ENCODE measurements around the gene ONECUT3.
A peak's percentile ranks its signal among the peaks of the same experiment; 100 is the strongest.
"Not testable (repeated sequence)": the region's sequence is repeated elsewhere in the genome, so short reads cannot be mapped to it uniquely, and the experiment has no call there.

Gene ONECUT3
- 0 to 1.9 (median 0) reads per million in 17 experiments for total RNA-seq

GRCh38 chr19:1752757-1753728 lies at the start of gene ONECUT3:
Gene ONECUT3 (plus strand): TSS chr19:1753506. CDS start chr19:1753663, 157 bp downstream.
- no peak for DNase-seq

GRCh38 chr19:1704339-1704738 lies 49.0 kb upstream of the ONECUT3 start:
- no peak for DNase-seq

- no peak for DNase-seq
Measured at GRCh38 chr19:1705367-1705766, 47.9 kb upstream of the ONECUT3 start.

- not testable (repeated sequence) for DNase-seq
Measured at GRCh38 chr19:1706646-1707045, 46.7 kb upstream of the ONECUT3 start.

- no peak for DNase-seq
Measured at GRCh38 chr19:1707240-1707639, 46.1 kb upstream of the ONECUT3 start.

GRCh38 chr19:1713170-1713569 lies 40.1 kb upstream of the ONECUT3 start:
- no peak for DNase-seq

GRCh38 chr19:1715540-1715939 lies 37.8 kb upstream of the ONECUT3 start:
- DNase-seq, result no peak

- no peak for DNase-seq
Measured at GRCh38 chr19:1717200-1717969, 35.9 kb upstream of the ONECUT3 start.

- DNase-seq, result no peak
Measured at GRCh38 chr19:1717970-1718264, 35.4 kb upstream of the ONECUT3 start.

- no peak for DNase-seq
Measured at GRCh38 chr19:1718420-1719291, 34.6 kb upstream of the ONECUT3 start.

GRCh38 chr19:1719519-1719918 lies 33.8 kb upstream of the ONECUT3 start:
- no peak for DNase-seq

- no peak for DNase-seq
Measured at GRCh38 chr19:1720237-1720636, 33.1 kb upstream of the ONECUT3 start.

- peak in 2 of 4 experiments; percentile 38 to 45 for DNase-seq
Measured at GRCh38 chr19:1725100-1726064, 27.9 kb upstream of the ONECUT3 start.

GRCh38 chr19:1728816-1729567 lies 24.3 kb upstream of the ONECUT3 start:
- DNase-seq, result no peak

- no peak for DNase-seq
Measured at GRCh38 chr19:1729568-1729925, 23.8 kb upstream of the ONECUT3 start.

GRCh38 chr19:1730157-1730556 lies 23.1 kb upstream of the ONECUT3 start:
- no peak for DNase-seq

- no peak for DNase-seq
Measured at GRCh38 chr19:1734321-1734966, 18.9 kb upstream of the ONECUT3 start.

- no peak for DNase-seq
Measured at GRCh38 chr19:1736280-1736679, 17.0 kb upstream of the ONECUT3 start.

- no peak for DNase-seq
Measured at GRCh38 chr19:1736927-1737326, 16.4 kb upstream of the ONECUT3 start.

GRCh38 chr19:1739960-1740629 lies 13.2 kb upstream of the ONECUT3 start:
- no peak for DNase-seq
